Caco-2 (cell line): Measurements from ENCODE around the gene ISCA1. TPM values are rescaled to one million over a fixed set of nuclear protein-coding genes. Genes with fewer than 3 reads are reported as not detected.

Source experiments
- BruUV-seq: library from RNA; stranded (reverse); fragments of 400-500 nt; replicated peaks from 2 replicates; lab custom pipeline; 2021; lab: Mats Ljungman, UMichigan
- CTCF ChIA-PET: fragments of 300-600 bp; sonication (Branson Sonifier 250); formaldehyde crosslinking; loops from one replicate; lab custom pipeline; 2022; ENCODE audit warnings: antibody characterized with exemption; lab: Charles Lee
- POLR2A ChIA-PET: fragments of 300-600 bp; sonication (Branson Sonifier 250); formaldehyde crosslinking; loops from one replicate; lab custom pipeline; 2022; ENCODE audit warnings: antibody characterized with exemption; lab: Charles Lee
- DNase-seq, 2 experiments: peaks; one replicate each; pipeline versions ENCODE4 v3.0.0 to v3.0.0-alpha.2; 2020 to 2022
- H3K27me3 ChIP-seq: replicated peaks from 2 replicates; pipeline ENCODE4 v1.6.0; 2011; ENCODE audit warnings: low read length; ENCODE audit not compliant: control insufficient read depth, insufficient read depth
- H3K36me3 ChIP-seq: 2 replicates; pipeline ENCODE4 v1.5.1; 2011; ENCODE audit warnings: low read length; ENCODE audit not compliant: control insufficient read depth, insufficient read depth
- H3K4me1 ChIP-seq: fragments of 250-450 bp; sonication (Bioruptor Pico); 2 replicates; pipeline ENCODE4 v1.5.1; 2020; ENCODE audit warnings: mild to moderate bottlenecking
- H3K4me3 ChIP-seq: 2 replicates; pipeline ENCODE4 v1.5.1; 2011; ENCODE audit warnings: low read depth, mild to moderate bottlenecking, control low read depth, low read length
- H3K9me3 ChIP-seq: fragments of 250-450 bp; sonication (Bioruptor Pico); 2 replicates; pipeline ENCODE4 v1.5.1; 2020; ENCODE audit warnings: mild to moderate bottlenecking, moderate library complexity
- H3K27ac Mint-ChIP-seq: one replicate; pipeline ENCODE4 v1.8.0; 2022; ENCODE audit warnings: mixed read lengths; ENCODE audit not compliant: unreplicated experiment
- H3K27me3 Mint-ChIP-seq: one replicate; pipeline ENCODE4 v1.8.0; 2022; ENCODE audit warnings: mixed read lengths; ENCODE audit not compliant: insufficient read depth, unreplicated experiment
- H3K36me3 Mint-ChIP-seq: one replicate; pipeline ENCODE4 v1.8.0; 2022; ENCODE audit warnings: mild to moderate bottlenecking, mixed read lengths; ENCODE audit not compliant: insufficient read depth, unreplicated experiment
- H3K4me1 Mint-ChIP-seq: one replicate; pipeline ENCODE4 v1.8.0; 2022; ENCODE audit warnings: low read depth, mixed read lengths; ENCODE audit not compliant: unreplicated experiment
- H3K4me3 Mint-ChIP-seq: one replicate; pipeline ENCODE4 v1.8.0; 2022; ENCODE audit warnings: mild to moderate bottlenecking, moderate library complexity, mixed read lengths; ENCODE audit not compliant: unreplicated experiment
- H3K9me3 Mint-ChIP-seq: one replicate; pipeline ENCODE4 v1.8.0; 2022; ENCODE audit warnings: mixed read lengths; ENCODE audit not compliant: unreplicated experiment
- CTCF ChIP-seq, 2 experiments: fragments of 200-600 bp in 1 of 2; IDR thresholded peaks; 1 replicate in 1 of 2; 2 replicates in 1 of 2; pipeline versions ENCODE4 v1.5.1 to v1.8.0; 2011 to 2022; ENCODE audit warnings: antibody characterized with exemption in 1 of 2, control low read depth in 1 of 2, inconsistent platforms in 1 of 2, low read depth in 1 of 2, low read length in 1 of 2, mild to moderate bottlenecking in 1 of 2, moderate library complexity in 1 of 2; ENCODE audit not compliant: insufficient read depth in 1 of 2, severe bottlenecking in 1 of 2, unreplicated experiment in 1 of 2
- intact Hi-C: fragments of 100-400 bp; cut with micrococcal nuclease; formaldehyde crosslinking; loops from one replicate; pipeline ENCODE4 v1.10.0; 2022; ENCODE audit not compliant: unreplicated experiment
- total RNA-seq: library from RNA; stranded (reverse); gene quantifications from 2 replicates; pipeline ENCODE4 v1.2.3, GENCODE V29; 2022

Gene ISCA1
- total RNA-seq, 1 experiment from 2014 or later, result 11.2 TPM

GRCh38 chr9:86246752-86247161 is 35.6 kb downstream of the ISCA1 start:
- no peaks in the 10 kb centered on the region for H3K4me1 ChIP-seq
- H3K9me3 ChIP-seq, result no peaks in the 10 kb centered on the region
- ChIA-PET CTCF (no interaction called here), POLR2A (no interaction called here)
- H3K27me3 Mint-ChIP-seq, result no peaks in the 10 kb centered on the region
- no peaks in the 10 kb centered on the region for H3K36me3 ChIP-seq
- TF ChIP-seq CTCF (IDR thresholded peaks at IDR 0.05; ENCODE audit: insufficient read depth in 1 of 2, low read depth in 1 of 2, low read length in 1 of 2, severe bottlenecking in 1 of 2, unreplicated experiment in 1 of 2), result no peak
- no peak overlapping the region for H3K4me3 Mint-ChIP-seq
- H3K36me3 Mint-ChIP-seq, result no peaks in the 10 kb centered on the region
- no peaks in the 10 kb centered on the region for H3K27me3 ChIP-seq
- peak; percentile 5 to 39 for DNase-seq
- peaks cover 4% of the 10 kb centered on the region for H3K4me1 Mint-ChIP-seq
- H3K9me3 Mint-ChIP-seq, result no peaks in the 10 kb centered on the region
- no TSS peak for BruUV-seq
- H3K27ac Mint-ChIP-seq, result no peak overlapping the region
- no peak overlapping the region for H3K4me3 ChIP-seq
- intact Hi-C loops, result no loop called here

- no peak for DNase-seq
- TF ChIP-seq CTCF (IDR thresholded peaks at IDR 0.05; ENCODE audit: insufficient read depth in 1 of 2, low read depth in 1 of 2, low read length in 1 of 2, severe bottlenecking in 1 of 2, unreplicated experiment in 1 of 2), result no peak
- H3K9me3 ChIP-seq, result no peaks in the 10 kb centered on the region
- POLR2A ChIA-PET, result no interaction called here
- H3K27me3 Mint-ChIP-seq, result no peaks in the 10 kb centered on the region
- no peaks in the 10 kb centered on the region for H3K4me1 ChIP-seq
- intact Hi-C loops, result loop anchor here (5.0 kb wide), 1 partner anchor 40 kb away; no protein-coding TSS in a partner anchor
- CTCF ChIA-PET, result no interaction called here
- no peak overlapping the region for H3K4me3 ChIP-seq
- no peaks in the 10 kb centered on the region for H3K36me3 Mint-ChIP-seq
- H3K4me1 Mint-ChIP-seq, result peaks cover 5% of the 10 kb centered on the region
- H3K36me3 ChIP-seq, result no peaks in the 10 kb centered on the region
- no peaks in the 10 kb centered on the region for H3K27me3 ChIP-seq
- no peak overlapping the region for H3K27ac Mint-ChIP-seq
- no peak overlapping the region for H3K4me3 Mint-ChIP-seq
- H3K9me3 Mint-ChIP-seq, result no peaks in the 10 kb centered on the region
- BruUV-seq, result no TSS peak
Measured at GRCh38 chr9:86242071-86242470, 40.3 kb downstream of the ISCA1 start.

- Mint-ChIP-seq H3K4me1 (peaks cover 5% of the 10 kb centered on the region), H3K27me3 (no peaks in the 10 kb centered on the region), H3K36me3 (no peaks in the 10 kb centered on the region), H3K27ac (no peak overlapping the region), H3K4me3 (no peak overlapping the region), H3K9me3 (no peaks in the 10 kb centered on the region)
- Histone ChIP-seq H3K9me3 (no peaks in the 10 kb centered on the region), H3K27me3 (no peaks in the 10 kb centered on the region), H3K36me3 (no peaks in the 10 kb centered on the region), H3K4me1 (no peaks in the 10 kb centered on the region), H3K4me3 (no peak overlapping the region)
- no peak for DNase-seq
- POLR2A ChIA-PET, result no interaction called here
- intact Hi-C loops, result loop anchor here (5.0 kb wide), 1 partner anchor 39 kb away; no protein-coding TSS in a partner anchor
- TF ChIP-seq CTCF (IDR thresholded peaks at IDR 0.05; ENCODE audit: insufficient read depth in 1 of 2, low read depth in 1 of 2, low read length in 1 of 2, severe bottlenecking in 1 of 2, unreplicated experiment in 1 of 2), result no peak
- BruUV-seq, result no TSS peak
- CTCF ChIA-PET, result interaction anchor here (1.2 kb wide), 1 partner anchor 39 kb away, joined by 3 read pairs; no protein-coding TSS in a partner anchor
Measured at GRCh38 chr9:86241216-86241615, 41.1 kb downstream of the ISCA1 start.
